Stimulated activated CD4-positive, alpha-beta T cell treated with anti-CD3 and anti-CD28 coated beads, TNF-alpha, amount 100 ng/mL, for 1 hour (primary cell): Measurements from ENCODE around the gene PLOD2.
"Not testable (repeated sequence)": the region's sequence is repeated elsewhere in the genome, so short reads cannot be mapped to it uniquely, and the experiment has no call there.

Source experiments
- DNase-seq, 3 donors: peaks; one replicate each; pipeline ENCODE4 v3.0.0-alpha.2; 2020; ENCODE audit warnings: low read depth in 3 of 3, low spot score in 1 of 3

The PLOD2 gene

DNA sequence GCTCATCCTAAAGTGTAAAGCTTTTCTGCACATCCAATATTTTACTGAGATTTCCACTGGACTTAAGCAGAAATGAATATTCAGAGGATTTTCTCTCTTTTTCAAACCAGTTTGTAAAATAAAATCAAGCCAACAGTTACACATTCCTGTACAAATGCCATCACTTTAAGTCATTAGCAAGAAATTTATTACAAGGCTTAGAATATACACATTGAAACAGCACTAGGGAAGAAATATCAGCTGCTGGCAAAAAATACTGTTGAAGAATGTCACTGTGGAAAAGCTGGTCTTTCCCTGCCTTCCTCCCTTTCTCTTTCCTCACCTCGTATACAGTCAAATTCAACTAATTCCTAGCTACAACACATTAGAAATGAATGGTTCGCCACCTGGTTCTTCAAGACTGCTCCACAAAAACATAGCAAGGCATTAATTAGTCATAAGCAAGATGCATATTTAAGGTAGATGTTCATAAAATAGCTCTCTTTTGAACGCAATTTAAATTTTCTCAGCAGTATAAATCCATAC is 21.3 kb downstream of the PLOD2 start:
- DNase-seq, result no peak

DNA sequence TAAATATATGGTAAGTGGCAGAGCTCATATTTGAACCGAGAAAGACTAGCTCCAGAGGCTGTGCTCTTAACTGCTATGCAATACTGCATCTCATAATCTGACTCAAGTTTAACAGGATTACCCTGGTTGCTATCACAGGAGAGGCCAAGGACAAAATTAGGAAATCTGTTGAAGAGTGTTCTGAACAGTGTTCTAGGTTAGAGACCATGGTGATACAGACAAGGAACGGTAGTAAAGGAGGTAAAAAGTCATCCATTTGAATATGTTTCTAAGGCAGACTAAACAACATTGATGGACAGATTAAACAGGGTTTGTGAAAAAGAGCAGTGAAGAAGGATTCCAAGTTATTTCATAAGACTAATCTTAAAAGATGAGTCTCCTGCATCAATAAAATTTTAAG is 22.1 kb downstream of the PLOD2 start:
- DNase-seq, result no peak

DNA sequence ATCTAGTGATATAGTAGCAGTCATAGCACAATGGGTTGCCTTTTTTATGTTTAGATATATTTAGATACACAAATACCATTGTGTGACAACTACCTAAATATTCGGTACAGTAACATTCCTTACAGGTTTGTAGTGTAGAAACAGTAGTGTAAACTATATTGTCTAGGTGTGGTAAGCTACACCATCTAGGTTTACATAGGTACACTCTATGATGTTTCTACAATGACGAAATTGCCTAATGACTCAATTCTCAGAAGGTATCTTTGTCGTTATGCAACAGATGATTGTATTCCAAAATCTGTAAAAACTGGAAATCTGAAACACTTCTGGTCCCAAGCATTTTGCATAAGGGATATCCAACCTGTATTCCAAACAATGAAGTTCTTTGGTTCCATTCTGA is 24.3 kb downstream of the PLOD2 start:
- no peak for DNase-seq

- DNase-seq, result no peak
Observed at GRCh38 chr3:146134348-146135117, 26.5 kb downstream of the PLOD2 start.

- no peak for DNase-seq
Observed at GRCh38 chr3:146133441-146133840, 27.5 kb downstream of the PLOD2 start.

DNA sequence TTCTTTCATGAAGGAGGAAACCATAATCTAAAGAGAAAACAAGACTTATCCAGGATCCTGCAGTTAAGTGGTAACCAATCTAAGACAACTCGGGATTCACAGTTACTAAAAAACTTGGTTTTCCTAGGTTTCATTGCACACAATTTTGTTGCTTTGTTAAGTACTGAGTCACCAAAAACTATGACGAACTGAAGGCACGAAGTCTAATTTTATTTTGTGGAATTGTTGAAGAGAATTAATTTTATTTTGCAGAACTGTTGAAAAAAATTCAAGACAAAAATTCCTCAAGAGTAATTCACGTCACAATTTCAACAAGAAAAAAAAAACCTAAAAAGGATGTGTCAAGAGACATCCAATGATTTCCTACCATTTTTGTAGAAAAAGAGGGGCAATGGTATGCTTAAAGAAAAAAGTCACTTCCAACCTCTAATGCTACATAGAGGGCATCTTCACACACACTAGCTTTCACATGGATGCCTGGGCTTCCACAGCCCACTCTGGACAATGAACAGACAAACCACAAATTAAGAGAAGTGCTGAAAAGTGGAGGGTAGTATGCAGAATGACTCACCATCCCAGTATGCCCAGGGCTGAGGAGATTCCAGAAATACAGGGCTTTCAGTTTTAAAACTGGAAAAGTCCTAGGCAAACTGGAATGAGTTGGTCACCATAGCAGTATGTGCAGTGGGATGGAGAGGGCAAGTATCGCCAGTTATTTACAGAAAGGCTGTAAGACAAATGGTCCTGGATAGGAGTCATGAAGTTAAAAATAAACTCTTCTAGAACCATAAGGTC is 29.2 kb downstream of the PLOD2 start:
- DNase-seq, result no peak

- no peak for DNase-seq
Observed at GRCh38 chr3:146130881-146131371, 30.1 kb downstream of the PLOD2 start.

DNA sequence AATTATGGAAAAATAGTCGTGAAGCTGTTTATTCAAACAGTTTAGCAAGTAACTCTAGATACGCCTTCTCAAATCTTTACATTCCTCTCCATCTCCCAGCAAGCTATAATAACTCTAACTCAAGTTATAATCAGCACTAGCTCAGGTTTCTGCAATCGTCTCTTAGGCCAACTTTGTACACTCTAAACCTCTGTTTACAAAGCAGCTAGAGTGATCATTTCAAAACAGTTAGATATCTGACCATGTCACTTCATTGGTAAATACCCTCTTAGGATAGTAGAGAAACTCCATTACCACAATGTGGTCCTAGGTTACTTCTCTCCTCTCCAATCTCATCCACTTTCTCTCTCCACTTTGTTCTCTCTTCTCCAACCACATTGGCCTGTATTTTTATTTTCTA is 31.2 kb downstream of the PLOD2 start:
- DNase-seq, result no peak

GRCh38 chr3:146128939-146129338 is 32.0 kb downstream of the PLOD2 start:
- no peak for DNase-seq

DNA sequence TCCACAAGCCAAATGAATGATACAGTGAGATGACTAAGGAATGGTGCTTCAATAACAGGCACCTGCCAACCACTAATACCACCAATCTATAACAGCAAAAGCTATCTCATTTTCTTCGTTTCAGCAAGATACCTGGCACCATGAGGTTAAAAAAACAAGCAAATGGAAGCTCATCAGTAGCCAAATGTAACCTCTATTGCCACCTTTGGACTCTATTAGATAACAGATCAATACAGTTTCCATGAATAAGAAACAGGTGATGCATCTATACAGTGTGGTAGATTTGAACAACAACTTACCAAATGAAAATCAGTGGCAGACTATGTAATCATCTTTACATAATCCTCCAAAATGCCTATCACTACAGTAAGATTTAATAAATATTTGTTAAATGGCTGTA is 32.8 kb downstream of the PLOD2 start:
- DNase-seq, result no peak

GRCh38 chr3:146125951-146126350 is 35.0 kb downstream of the PLOD2 start:
- no peak for DNase-seq

DNA sequence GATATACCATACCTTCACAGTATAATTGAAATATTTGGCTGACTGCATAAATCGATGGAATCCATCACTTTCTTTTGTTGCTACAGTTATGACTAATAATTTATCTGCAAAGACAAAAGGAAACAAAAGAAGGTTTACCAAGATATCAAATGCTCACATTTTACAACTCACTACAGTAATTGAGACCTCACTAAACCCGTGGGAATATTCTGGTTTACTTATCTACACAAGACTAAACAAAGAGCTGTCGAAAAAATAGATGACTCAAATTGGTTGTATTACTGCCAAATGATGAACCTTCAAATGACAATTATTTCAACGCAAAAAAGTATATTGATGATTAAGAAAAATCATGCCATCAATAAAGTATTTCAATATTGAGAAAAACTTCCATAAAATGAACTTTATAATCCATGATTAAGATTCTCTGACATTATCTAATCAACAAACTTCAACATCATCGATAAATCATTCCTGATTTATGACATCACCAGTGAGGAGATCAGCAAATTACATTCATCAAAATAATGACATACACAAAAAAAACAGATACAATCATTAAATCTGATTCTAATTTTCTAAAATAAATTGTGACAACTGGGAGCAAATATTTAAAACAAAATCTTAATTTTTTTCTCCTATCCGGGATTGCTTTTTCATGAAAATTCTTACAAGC is 36.7 kb downstream of the PLOD2 start:
- no peak for DNase-seq

GRCh38 chr3:146117406-146118285 is 43.3 kb downstream of the PLOD2 start:
- DNase-seq, result no peak

- no peak for DNase-seq
Observed at GRCh38 chr3:146115619-146116018, 45.4 kb downstream of the PLOD2 start.

GRCh38 chr3:146113804-146114203 is 47.2 kb downstream of the PLOD2 start:
- not testable (repeated sequence) for DNase-seq

DNA sequence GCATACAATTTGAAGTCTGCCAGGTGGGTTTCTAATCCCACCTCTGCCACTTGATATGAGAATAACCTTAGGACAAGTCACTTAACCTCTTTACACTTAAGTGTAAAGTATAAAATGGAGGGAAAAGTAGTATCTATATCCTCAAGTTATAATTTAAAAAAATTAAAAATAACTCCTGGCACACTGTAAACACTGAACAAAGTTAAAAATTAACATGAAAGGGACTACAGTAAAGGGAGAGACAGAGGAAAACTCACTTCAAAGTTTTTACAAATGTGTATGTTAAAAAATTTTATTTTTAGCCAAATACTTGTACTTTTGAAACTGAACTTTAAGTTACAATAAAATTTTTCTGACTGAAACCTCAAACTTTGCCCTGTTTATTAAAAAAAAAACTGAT is 49.6 kb downstream of the PLOD2 start:
- DNase-seq, result no peak

DNA sequence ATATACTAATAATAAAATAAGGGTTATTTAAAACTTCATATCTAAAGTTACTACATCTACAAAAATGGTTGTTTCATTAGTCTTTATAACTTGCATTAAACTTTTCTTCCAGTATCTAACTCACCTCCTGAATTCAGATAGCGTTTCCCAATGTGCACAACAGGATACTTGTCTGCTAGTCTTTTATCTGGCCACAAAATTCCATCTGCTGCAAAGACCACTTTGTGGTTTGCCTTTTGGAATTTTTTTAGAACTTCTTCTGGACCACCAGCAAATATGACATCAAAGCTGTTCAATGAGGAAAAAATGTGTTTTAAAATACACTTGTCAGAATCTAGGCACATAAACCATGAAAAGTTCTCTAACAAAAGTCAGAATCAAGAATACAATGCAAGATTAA is 50.8 kb downstream of the PLOD2 start:
- no peak for DNase-seq

GRCh38 chr3:146106986-146107385 is 54.0 kb downstream of the PLOD2 start:
- DNase-seq, result no peak

- DNase-seq, result no peak
Observed at GRCh38 chr3:146104068-146104467, 56.9 kb downstream of the PLOD2 start.

- DNase-seq, result no peak
Observed at GRCh38 chr3:146102885-146103284, 58.1 kb downstream of the PLOD2 start.

GRCh38 chr3:146101538-146101937 is 59.4 kb downstream of the PLOD2 start:
- no peak for DNase-seq
